SK-N-MC (cell line): Measurements from ENCODE around the gene TSPAN5.

Experiments
- EZH2 ChIP-seq: fragments of 200-600 bp; sonication (generic); IDR thresholded peaks from one replicate; pipeline ENCODE4 v1.6.1; 2017; ENCODE audit warnings: antibody characterized with exemption
- POLR2AphosphoS5 ChIP-seq: IDR thresholded peaks from 2 replicates; pipeline ENCODE4 v1.6.1; 2012; ENCODE audit warnings: mild to moderate bottlenecking, low read depth, low read length, borderline replicate concordance

- TF ChIP-seq EZH2 (no peak), POLR2AphosphoS5 (no peak)
Observed at GRCh38 chr4:98692411-98692810, 34.0 kb upstream of the TSPAN5 start.
